ENCODE measurements around the gene LCP2. TPM values are rescaled to one million over a fixed set of nuclear protein-coding genes. Genes with fewer than 3 reads are reported as not detected.

The LCP2 gene
- total RNA-seq, 1 experiment from 2014 or later: 0.61 TPM

DNA sequence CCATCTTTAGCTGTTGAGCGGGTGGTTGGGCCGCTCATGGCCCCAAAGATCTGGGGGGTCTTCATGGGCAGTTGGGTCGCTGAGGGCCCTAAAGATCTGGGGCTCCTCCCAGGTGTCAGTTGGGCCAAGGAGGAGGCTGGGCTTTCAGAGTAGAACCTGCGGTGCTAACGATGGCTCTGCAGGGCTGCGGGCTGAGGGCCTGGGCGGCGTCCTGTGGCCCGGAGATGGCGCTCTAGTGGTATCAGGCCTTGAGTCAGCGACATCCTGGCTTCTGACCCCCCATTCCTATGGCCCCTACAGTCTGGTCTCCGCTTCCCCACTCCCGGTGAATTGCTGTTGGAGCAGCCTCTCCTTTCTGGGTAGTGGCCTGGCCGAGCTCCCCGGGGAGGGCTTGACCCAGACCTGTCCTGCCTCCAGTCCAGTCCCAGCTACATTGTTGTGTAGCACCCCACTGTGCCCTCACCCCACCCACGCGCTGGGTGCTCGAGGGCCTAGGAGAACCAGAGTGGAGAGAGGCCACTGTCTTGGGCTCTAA lies 64.2 kb downstream of the LCP2 start:
- Histone ChIP-seq H3K27me3 (ENCODE audit: insufficient read depth, low read length) (peaks cover 40% of the 10 kb centered on the region), H3K9me3 (ENCODE audit: control insufficient read depth in 1 of 2, insufficient read depth in 1 of 2, low read depth in 1 of 2, low read length in 2 of 2) (no peaks in the 10 kb centered on the region), H3K79me2 (ENCODE audit: insufficient read depth, low read length) (no peaks in the 10 kb centered on the region), H3K4me1 (ENCODE audit: control insufficient read depth in 1 of 2, insufficient read depth in 2 of 2, low read length in 2 of 2) (no peaks in the 10 kb centered on the region), H3K9ac (ENCODE audit: low read length) (no peak overlapping the region), H3K4me3 (replicated peaks in 1 of 2; ENCODE audit: low read depth in 1 of 2, low read length in 2 of 2) (no peak overlapping the region), H3K4me2 (ENCODE audit: low read length) (no peak overlapping the region), H2AFZ (ENCODE audit: low read depth, low read length, poor library complexity, severe bottlenecking) (no peak overlapping the region), H4K20me1 (ENCODE audit: insufficient read depth) (no peaks in the 10 kb centered on the region), H3K36me3 (ENCODE audit: control insufficient read depth in 1 of 2, insufficient read depth in 2 of 2, low read length in 2 of 2) (no peaks in the 10 kb centered on the region), H3K9me2 (ENCODE audit: insufficient read depth) (no peaks in the 10 kb centered on the region), H3K27ac (ENCODE audit: low read depth, low read length) (no peak overlapping the region)
- ATAC-seq: no peak
- intact Hi-C loops (cut with micrococcal nuclease): no loop called here
- no peak for TF ChIP-seq POLR2AphosphoS5 (IDR thresholded peaks at IDR 0.05; ENCODE audit: low read depth, low read length)
- TF ChIP-seq, protein P1, sequence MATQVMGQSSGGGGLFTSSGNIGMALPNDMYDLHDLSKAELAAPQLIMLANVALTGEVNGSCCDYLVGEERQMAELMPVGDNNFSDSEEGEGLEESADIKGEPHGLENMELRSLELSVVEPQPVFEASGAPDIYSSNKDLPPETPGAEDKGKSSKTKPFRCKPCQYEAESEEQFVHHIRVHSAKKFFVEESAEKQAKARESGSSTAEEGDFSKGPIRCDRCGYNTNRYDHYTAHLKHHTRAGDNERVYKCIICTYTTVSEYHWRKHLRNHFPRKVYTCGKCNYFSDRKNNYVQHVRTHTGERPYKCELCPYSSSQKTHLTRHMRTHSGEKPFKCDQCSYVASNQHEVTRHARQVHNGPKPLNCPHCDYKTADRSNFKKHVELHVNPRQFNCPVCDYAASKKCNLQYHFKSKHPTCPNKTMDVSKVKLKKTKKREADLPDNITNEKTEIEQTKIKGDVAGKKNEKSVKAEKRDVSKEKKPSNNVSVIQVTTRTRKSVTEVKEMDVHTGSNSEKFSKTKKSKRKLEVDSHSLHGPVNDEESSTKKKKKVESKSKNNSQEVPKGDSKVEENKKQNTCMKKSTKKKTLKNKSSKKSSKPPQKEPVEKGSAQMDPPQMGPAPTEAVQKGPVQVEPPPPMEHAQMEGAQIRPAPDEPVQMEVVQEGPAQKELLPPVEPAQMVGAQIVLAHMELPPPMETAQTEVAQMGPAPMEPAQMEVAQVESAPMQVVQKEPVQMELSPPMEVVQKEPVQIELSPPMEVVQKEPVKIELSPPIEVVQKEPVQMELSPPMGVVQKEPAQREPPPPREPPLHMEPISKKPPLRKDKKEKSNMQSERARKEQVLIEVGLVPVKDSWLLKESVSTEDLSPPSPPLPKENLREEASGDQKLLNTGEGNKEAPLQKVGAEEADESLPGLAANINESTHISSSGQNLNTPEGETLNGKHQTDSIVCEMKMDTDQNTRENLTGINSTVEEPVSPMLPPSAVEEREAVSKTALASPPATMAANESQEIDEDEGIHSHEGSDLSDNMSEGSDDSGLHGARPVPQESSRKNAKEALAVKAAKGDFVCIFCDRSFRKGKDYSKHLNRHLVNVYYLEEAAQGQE (IDR thresholded peaks at IDR 0.05; ENCODE audit: low read depth): no peak
- TF ChIP-seq TCF7L2 (IDR thresholded peaks at IDR 0.05; ENCODE audit: borderline replicate concordance, extremely low read depth, insufficient read depth, insufficient read length): no peak
- ChIA-PET POLR2A (no interaction called here), CTCF (no interaction called here), RAD21 (ENCODE audit: low non-redundant PET in 1 of 2, low total read pairs in 2 of 2, uncharacterized antibody in 2 of 2, unreplicated experiment in 2 of 2) (no interaction called here)
- no peak for DNase-seq (ENCODE audit: low read depth, low spot score)
- no TSS peak for BruUV-seq (replicated peaks)

DNA sequence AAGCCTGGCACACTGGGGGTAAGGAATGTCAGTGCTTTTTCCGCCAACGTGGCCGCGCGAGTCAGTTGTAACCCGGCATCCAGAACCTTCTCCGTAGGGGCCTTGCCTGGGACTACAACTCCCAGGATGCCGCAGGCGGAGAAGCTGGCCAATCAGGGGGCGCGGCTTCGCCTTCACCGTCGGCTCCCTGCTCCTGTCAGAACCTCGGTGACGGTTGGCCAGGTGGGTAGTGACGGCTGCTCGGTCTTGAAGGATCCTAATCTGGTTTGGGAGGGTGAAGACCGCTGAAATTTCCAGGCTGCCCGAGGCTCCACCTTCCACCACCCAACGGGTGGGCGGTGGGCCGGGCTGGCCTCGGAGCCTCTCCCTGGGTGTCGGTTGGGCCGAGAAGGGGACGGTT lies 64.8 kb downstream of the LCP2 start, which contains the start of gene C5orf58:
C5orf58 (plus strand) TSS at position 200 of the 400 bp plus-strand sequence. CDS start 1,992 bp downstream, outside the sequence.
- Histone ChIP-seq H3K9me3 (ENCODE audit: control insufficient read depth in 1 of 2, insufficient read depth in 1 of 2, low read depth in 1 of 2, low read length in 2 of 2) (no peaks in the 10 kb centered on the region), H3K79me2 (ENCODE audit: insufficient read depth, low read length) (no peaks in the 10 kb centered on the region), H3K9me2 (ENCODE audit: insufficient read depth) (no peaks in the 10 kb centered on the region), H4K20me1 (ENCODE audit: insufficient read depth) (no peaks in the 10 kb centered on the region), H3K27ac (ENCODE audit: low read depth, low read length) (no peak within 1 kb of the TSS), H3K36me3 (ENCODE audit: control insufficient read depth in 1 of 2, insufficient read depth in 2 of 2, low read length in 2 of 2) (no peaks in the 10 kb centered on the region), H3K4me1 (ENCODE audit: control insufficient read depth in 1 of 2, insufficient read depth in 2 of 2, low read length in 2 of 2) (no peaks in the 10 kb centered on the region), H3K27me3 (ENCODE audit: insufficient read depth, low read length) (peaks cover 34% of the 10 kb centered on the region), H3K4me2 (ENCODE audit: low read length) (no peak within 1 kb of the TSS), H3K4me3 (replicated peaks in 1 of 2; ENCODE audit: low read depth in 1 of 2, low read length in 2 of 2) (no peak within 1 kb of the TSS), H3K9ac (ENCODE audit: low read length) (no peak within 1 kb of the TSS), H2AFZ (ENCODE audit: low read depth, low read length, poor library complexity, severe bottlenecking) (no peak within 1 kb of the TSS)
- TF ChIP-seq EZH2 (IDR thresholded peaks at IDR 0.05): no peak
- no peak for TF ChIP-seq EGR1 (IDR thresholded peaks at IDR 0.05; ENCODE audit: low read depth)
- TF ChIP-seq POLR2A (IDR thresholded peaks at IDR 0.05; ENCODE audit: borderline replicate concordance, extremely low read depth, insufficient read depth, insufficient read length): no peak
- TF ChIP-seq, protein P1 (IDR thresholded peaks at IDR 0.05; ENCODE audit: low read depth): no peak
- TF ChIP-seq ZFX (IDR thresholded peaks at IDR 0.05): no peak
- TF ChIP-seq, protein P2, sequence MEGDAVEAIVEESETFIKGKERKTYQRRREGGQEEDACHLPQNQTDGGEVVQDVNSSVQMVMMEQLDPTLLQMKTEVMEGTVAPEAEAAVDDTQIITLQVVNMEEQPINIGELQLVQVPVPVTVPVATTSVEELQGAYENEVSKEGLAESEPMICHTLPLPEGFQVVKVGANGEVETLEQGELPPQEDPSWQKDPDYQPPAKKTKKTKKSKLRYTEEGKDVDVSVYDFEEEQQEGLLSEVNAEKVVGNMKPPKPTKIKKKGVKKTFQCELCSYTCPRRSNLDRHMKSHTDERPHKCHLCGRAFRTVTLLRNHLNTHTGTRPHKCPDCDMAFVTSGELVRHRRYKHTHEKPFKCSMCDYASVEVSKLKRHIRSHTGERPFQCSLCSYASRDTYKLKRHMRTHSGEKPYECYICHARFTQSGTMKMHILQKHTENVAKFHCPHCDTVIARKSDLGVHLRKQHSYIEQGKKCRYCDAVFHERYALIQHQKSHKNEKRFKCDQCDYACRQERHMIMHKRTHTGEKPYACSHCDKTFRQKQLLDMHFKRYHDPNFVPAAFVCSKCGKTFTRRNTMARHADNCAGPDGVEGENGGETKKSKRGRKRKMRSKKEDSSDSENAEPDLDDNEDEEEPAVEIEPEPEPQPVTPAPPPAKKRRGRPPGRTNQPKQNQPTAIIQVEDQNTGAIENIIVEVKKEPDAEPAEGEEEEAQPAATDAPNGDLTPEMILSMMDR (IDR thresholded peaks at IDR 0.05 in 2 of 3, conservative IDR thresholded peaks at IDR 0.05 in 1 of 3; ENCODE audit: borderline replicate concordance in 1 of 3, insufficient read depth in 1 of 3, low read depth in 2 of 3, low read length in 2 of 3): no peak
- TF ChIP-seq EZH2phosphoT487 (IDR thresholded peaks at IDR 0.05; ENCODE audit: borderline replicate concordance): no peak
- ChIA-PET POLR2A (no interaction called here), CTCF (no interaction called here), RAD21 (ENCODE audit: low non-redundant PET in 1 of 2, low total read pairs in 2 of 2, uncharacterized antibody in 2 of 2, unreplicated experiment in 2 of 2) (no interaction called here)
- ATAC-seq (no peak), DNase-seq (ENCODE audit: low read depth, low spot score) (no peak)
- BruUV-seq (replicated peaks): no TSS peak
- intact Hi-C loops (cut with micrococcal nuclease): no loop called here
